Nephron (organoid): ENCODE results near the gene THUMPD3.

Source experiments
- H3K27ac Mint-ChIP-seq, 3 experiments: 2 replicates each; pipeline ENCODE4 v1.8.0; 2020; ENCODE audit warnings: mixed read lengths in 3 of 3, mild to moderate bottlenecking in 2 of 3, moderate library complexity in 1 of 3
- H3K27me3 Mint-ChIP-seq: 2 replicates; pipeline ENCODE4 v1.8.0; 2021; ENCODE audit warnings: low read depth, mild to moderate bottlenecking, moderate library complexity, mixed read lengths
- H3K36me3 Mint-ChIP-seq: 2 replicates; pipeline ENCODE4 v1.8.0; 2020; ENCODE audit warnings: low read depth, mixed read lengths
- H3K4me1 Mint-ChIP-seq: 2 replicates; pipeline ENCODE4 v1.8.0; 2020; ENCODE audit warnings: mixed read lengths
- H3K4me3 Mint-ChIP-seq, 3 experiments: 2 replicates each; pipeline ENCODE4 v1.8.0; 2020; ENCODE audit warnings: mild to moderate bottlenecking in 3 of 3, mixed read lengths in 3 of 3, moderate library complexity in 2 of 3
- H3K9me3 Mint-ChIP-seq: 2 replicates; pipeline ENCODE4 v1.8.0; 2020; ENCODE audit warnings: mixed read lengths
- CTCF ChIP-seq, 3 experiments: fragments of 200-600 bp; sonication (generic); IDR thresholded peaks; one replicate each; pipeline ENCODE4 v1.5.0; 2021; ENCODE audit warnings: antibody characterized with exemption in 3 of 3; ENCODE audit not compliant: unreplicated experiment in 3 of 3

The THUMPD3 gene

GRCh38 chr3:9385187-9386077, 22.6 kb downstream of the THUMPD3 start:
- Mint-ChIP-seq H3K4me3 (no peak overlapping the region), H3K27me3 (no peaks in the 10 kb centered on the region), H3K36me3 (peaks cover 75% of the 10 kb centered on the region), H3K4me1 (no peaks in the 10 kb centered on the region), H3K27ac (peak overlapping the region in 1 of 3 experiments; percentile 60), H3K9me3 (no peaks in the 10 kb centered on the region)
- TF ChIP-seq CTCF (IDR thresholded peaks at IDR 0.05; ENCODE audit: unreplicated experiment in 3 of 3): no peak

- Mint-ChIP-seq H3K4me3 (no peak overlapping the region), H3K9me3 (no peaks in the 10 kb centered on the region), H3K36me3 (peaks cover 77% of the 10 kb centered on the region), H3K27me3 (no peaks in the 10 kb centered on the region), H3K27ac (peak overlapping the region in 2 of 3 experiments; percentile 28 to 60), H3K4me1 (no peaks in the 10 kb centered on the region)
- no peak for TF ChIP-seq CTCF (IDR thresholded peaks at IDR 0.05; ENCODE audit: unreplicated experiment in 3 of 3)
Observed at GRCh38 chr3:9386078-9386459, 23.2 kb downstream of the THUMPD3 start.

- Mint-ChIP-seq H3K36me3 (peaks cover 79% of the 10 kb centered on the region), H3K4me3 (no peak overlapping the region), H3K9me3 (no peaks in the 10 kb centered on the region), H3K4me1 (no peaks in the 10 kb centered on the region), H3K27me3 (no peaks in the 10 kb centered on the region), H3K27ac (peak overlapping the region; percentile 28 to 60 (median 32))
- no peak for TF ChIP-seq CTCF (IDR thresholded peaks at IDR 0.05; ENCODE audit: unreplicated experiment in 3 of 3)
Observed at GRCh38 chr3:9386501-9387321, 23.9 kb downstream of the THUMPD3 start.

- TF ChIP-seq CTCF (IDR thresholded peaks at IDR 0.05; ENCODE audit: unreplicated experiment in 3 of 3): no peak
- peak overlapping the region in 2 of 3 experiments; percentile 28 to 34 for H3K27ac Mint-ChIP-seq
- no peaks in the 10 kb centered on the region for H3K4me1 Mint-ChIP-seq
- no peaks in the 10 kb centered on the region for H3K27me3 Mint-ChIP-seq
- H3K9me3 Mint-ChIP-seq: no peaks in the 10 kb centered on the region
- no peak overlapping the region for H3K4me3 Mint-ChIP-seq
- peaks cover 83% of the 10 kb centered on the region for H3K36me3 Mint-ChIP-seq
Observed at GRCh38 chr3:9387322-9387655, 24.4 kb downstream of the THUMPD3 start.

- Mint-ChIP-seq H3K4me1 (no peaks in the 10 kb centered on the region), H3K9me3 (no peaks in the 10 kb centered on the region), H3K27ac (no peak overlapping the region), H3K4me3 (no peak overlapping the region), H3K27me3 (no peaks in the 10 kb centered on the region), H3K36me3 (peaks cover 80% of the 10 kb centered on the region)
- TF ChIP-seq CTCF (IDR thresholded peaks at IDR 0.05; ENCODE audit: unreplicated experiment in 3 of 3): no peak
Observed at GRCh38 chr3:9388142-9388541, 25.3 kb downstream of the THUMPD3 start.
